Breast epithelium (tissue), 4 donors: Measurements from ENCODE around the gene CHCHD6. TPM values are rescaled to one million over a fixed set of nuclear protein-coding genes. Genes with fewer than 3 reads are reported as not detected.

Experiments
- DNase-seq, 2 donors: peaks; one replicate each; pipeline ENCODE4 v3.0.0-alpha.2; 2019; ENCODE audit warnings: low spot score in 2 of 2
- H3K27ac ChIP-seq, 2 donors: fragments of 200-600 bp; sonication (generic) in 1 of 2; one replicate each; pipeline ENCODE4 v1.5.1; 2016 to 2019; ENCODE audit warnings: mild to moderate bottlenecking in 1 of 2
- H3K27me3 ChIP-seq, 2 donors: fragments of 200-600 bp; sonication (generic) in 1 of 2; one replicate each; pipeline versions ENCODE4 v1.5.1 to v1.6.0; 2017 to 2019; ENCODE audit warnings: control low read depth in 1 of 2, mild to moderate bottlenecking in 1 of 2
- H3K36me3 ChIP-seq: fragments of 200-600 bp; one replicate; pipeline ENCODE4 v1.5.1; 2019
- H3K4me1 ChIP-seq, 2 donors: fragments of 200-600 bp; sonication (generic); one replicate each; pipeline ENCODE4 v1.5.1; 2016 to 2019; ENCODE audit warnings: control low read depth in 1 of 2
- H3K4me3 ChIP-seq, 3 donors: fragments of 200-600 bp; sonication (generic); 1 replicate in 2 of 3; 2 replicates in 1 of 3; pipeline ENCODE4 v1.5.1; 2016 to 2019; ENCODE audit warnings: mild to moderate bottlenecking in 3 of 3, moderate library complexity in 2 of 3
- H3K9me3 ChIP-seq, 2 donors: fragments of 200-600 bp; sonication (generic) in 1 of 2; one replicate each; pipeline ENCODE4 v1.5.1; 2016 to 2019; ENCODE audit warnings: control low read depth in 1 of 2
- CTCF ChIP-seq, 3 donors: fragments of 450-650 bp; IDR thresholded peaks; one replicate each; pipeline ENCODE4 v1.5.1; 2016 to 2017; ENCODE audit warnings: antibody characterized with exemption in 3 of 3, mild to moderate bottlenecking in 3 of 3, moderate library complexity in 3 of 3
- POLR2A ChIP-seq: fragments of 450-650 bp; IDR thresholded peaks from one replicate; pipeline ENCODE4 v1.6.1; 2016; ENCODE audit warnings: antibody characterized with exemption, mild to moderate bottlenecking, moderate library complexity
- POLR2AphosphoS5 ChIP-seq, 3 donors: sonication (generic); formaldehyde crosslinking; IDR thresholded peaks; one replicate each; pipeline ENCODE4 v1.6.1; 2017; ENCODE audit warnings: antibody characterized with exemption in 3 of 3
- intact Hi-C: fragments of 100-400 bp; cut with DNase I; formaldehyde crosslinking; loops from one replicate; pipeline ENCODE4 v1.15.1; 2023; ENCODE audit warnings: low total_unique reads
- total RNA-seq, 3 donors: library from RNA; depleted of rRNA; stranded (reverse); fragments of >200 nt; gene quantifications; one replicate each; pipeline ENCODE4 v1.1.0, GENCODE V29; 2016

CHCHD6 gene
- total RNA-seq, 3 donors from 2014 or later, result 12.2 to 21.2 (median 19.3) TPM

- no peak for DNase-seq
- Histone ChIP-seq H3K4me3 (no peak overlapping the region), H3K4me1 (no peaks in the 10 kb centered on the region), H3K9me3 (no peaks in the 10 kb centered on the region), H3K27me3 (no peaks in the 10 kb centered on the region), H3K36me3 (no peaks in the 10 kb centered on the region), H3K27ac (no peak overlapping the region)
- TF ChIP-seq CTCF (IDR thresholded peaks at IDR 0.05) (no peak), POLR2A (no peak), POLR2AphosphoS5 (IDR thresholded peaks at IDR 0.05) (no peak)
- intact Hi-C loops, result no loop called here
These were observed 212.5 kb downstream of the CHCHD6 start for GRCh38 chr3:126916546-126916945.

GRCh38 chr3:126917232-126917804 is 213.3 kb downstream of the CHCHD6 start:
- intact Hi-C loops, result no loop called here
- TF ChIP-seq CTCF (IDR thresholded peaks at IDR 0.05), result no peak
- Histone ChIP-seq H3K27me3 (no peaks in the 10 kb centered on the region), H3K9me3 (no peaks in the 10 kb centered on the region), H3K4me3 (no peak overlapping the region), H3K4me1 (no peaks in the 10 kb centered on the region), H3K36me3 (no peaks in the 10 kb centered on the region), H3K27ac (no peak overlapping the region)
- no peak for DNase-seq

- Histone ChIP-seq H3K9me3 (no peaks in the 10 kb centered on the region), H3K27ac (no peak overlapping the region), H3K4me3 (no peak overlapping the region), H3K36me3 (no peaks in the 10 kb centered on the region), H3K4me1 (no peaks in the 10 kb centered on the region), H3K27me3 (no peaks in the 10 kb centered on the region)
- no peak for TF ChIP-seq POLR2AphosphoS5 (IDR thresholded peaks at IDR 0.05)
- TF ChIP-seq CTCF (IDR thresholded peaks at IDR 0.05), result no peak
- no peak for TF ChIP-seq POLR2A
- intact Hi-C loops, result no loop called here
- DNase-seq, result no peak
These were observed 214.3 kb downstream of the CHCHD6 start for GRCh38 chr3:126918355-126918821.

- H3K36me3 ChIP-seq, result no peaks in the 10 kb centered on the region
- no peak overlapping the region for H3K4me3 ChIP-seq
- no peak overlapping the region for H3K27ac ChIP-seq
- H3K4me1 ChIP-seq, result no peaks in the 10 kb centered on the region
- TF ChIP-seq POLR2A (no peak), CTCF (IDR thresholded peaks at IDR 0.05) (no peak), POLR2AphosphoS5 (IDR thresholded peaks at IDR 0.05) (no peak)
- intact Hi-C loops, result no loop called here
- no peak for DNase-seq
- no peaks in the 10 kb centered on the region for H3K9me3 ChIP-seq
- H3K27me3 ChIP-seq, result no peaks in the 10 kb centered on the region
These were observed 217.2 kb downstream of the CHCHD6 start for GRCh38 chr3:126921085-126921824.

- intact Hi-C loops, result no loop called here
These were observed 218.4 kb downstream of the CHCHD6 start for GRCh38 chr3:126922466-126922865.

More at GRCh38 chr3:126922466-126922865, 218.4 kb downstream of the CHCHD6 start:
- Histone ChIP-seq H3K36me3 (no peaks in the 10 kb centered on the region), H3K27me3 (no peaks in the 10 kb centered on the region), H3K4me3 (no peak overlapping the region), H3K27ac (no peak overlapping the region), H3K4me1 (peaks cover 0 to 7% of the 10 kb centered on the region in 2 donors), H3K9me3 (no peaks in the 10 kb centered on the region)
- TF ChIP-seq POLR2AphosphoS5 (IDR thresholded peaks at IDR 0.05) (no peak), CTCF (IDR thresholded peaks at IDR 0.05) (no peak)
- no peak for DNase-seq
